ENCODE data around the gene ZNF274.
A peak's percentile ranks its signal among the peaks of the same experiment; 100 is the strongest.
"Not testable (repeated sequence)": the region's sequence is repeated elsewhere in the genome, so short reads cannot be mapped to it uniquely, and the experiment has no call there.

The ZNF274 gene

DNA sequence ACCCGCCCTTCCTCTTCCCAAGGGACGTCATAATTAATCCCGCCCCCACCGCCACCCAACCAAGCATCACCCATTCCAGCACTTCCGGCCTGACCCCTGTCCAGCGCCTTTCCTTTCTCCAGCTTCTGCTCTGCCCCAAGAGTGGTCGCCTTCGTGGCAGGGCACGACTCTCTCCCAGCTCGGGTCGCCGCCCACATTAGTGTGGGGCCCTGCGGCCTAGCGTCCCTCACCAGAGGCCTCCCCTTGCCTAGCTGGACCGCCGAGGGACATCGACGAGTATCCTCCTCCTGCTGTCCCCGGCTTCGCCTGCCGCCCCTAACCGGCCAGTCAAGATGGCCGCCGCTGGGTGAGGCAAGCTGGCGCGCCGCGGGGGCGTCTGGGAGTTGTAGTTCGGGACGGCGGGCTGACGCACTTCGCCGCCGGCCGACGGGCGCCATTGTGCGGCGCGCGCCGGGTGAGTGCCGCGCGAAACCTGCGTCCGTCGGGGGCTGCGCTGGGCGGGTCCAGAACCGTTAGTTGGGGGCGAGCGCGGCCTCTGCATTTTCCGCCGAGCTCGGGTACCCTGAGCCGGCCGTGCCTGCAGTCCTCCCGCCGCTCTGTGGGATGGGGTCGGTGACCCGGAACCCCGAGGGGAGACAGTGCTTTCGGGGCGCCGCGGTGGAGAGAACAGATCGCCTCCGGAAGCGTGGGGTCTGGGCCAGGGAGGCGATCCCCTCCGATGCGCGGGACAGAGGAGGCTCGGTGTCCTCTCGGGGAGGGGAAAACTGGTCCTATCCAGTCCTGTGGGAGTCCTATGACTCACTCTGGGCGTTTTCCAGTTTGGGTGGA lies at the start of gene ZNF274:
Gene ZNF274, plus strand, starts transcription at position 73 of the 828 bp plus-strand sequence. CDS start 905 bp downstream, outside the sequence.
- peak; percentile 82 for DNase-seq (ENCODE audit: low spot score)

- DNase-seq (ENCODE audit: low spot score): no peak
These were observed 48.6 kb upstream of the ZNF274 start for GRCh38 chr19:58134244-58134643.

DNA sequence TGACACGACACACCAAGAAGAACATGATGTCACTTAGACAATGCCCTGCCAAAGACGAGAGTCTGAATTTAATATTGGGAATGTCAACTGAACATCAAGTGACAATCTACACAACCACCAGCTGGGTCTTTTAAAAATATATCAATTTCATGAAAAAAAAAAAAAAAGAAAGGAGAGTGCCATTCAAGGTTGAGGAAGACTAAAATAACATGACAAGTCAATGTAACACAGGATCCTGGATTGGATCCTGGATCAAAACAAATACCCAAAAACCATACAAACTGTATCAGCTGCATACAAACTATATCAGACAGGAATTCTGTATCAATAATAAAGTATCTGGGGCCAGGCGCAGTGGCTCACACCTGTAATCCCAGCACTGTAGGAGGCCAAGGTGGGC lies 37.0 kb upstream of the ZNF274 start:
- DNase-seq (ENCODE audit: low spot score): no peak

DNA sequence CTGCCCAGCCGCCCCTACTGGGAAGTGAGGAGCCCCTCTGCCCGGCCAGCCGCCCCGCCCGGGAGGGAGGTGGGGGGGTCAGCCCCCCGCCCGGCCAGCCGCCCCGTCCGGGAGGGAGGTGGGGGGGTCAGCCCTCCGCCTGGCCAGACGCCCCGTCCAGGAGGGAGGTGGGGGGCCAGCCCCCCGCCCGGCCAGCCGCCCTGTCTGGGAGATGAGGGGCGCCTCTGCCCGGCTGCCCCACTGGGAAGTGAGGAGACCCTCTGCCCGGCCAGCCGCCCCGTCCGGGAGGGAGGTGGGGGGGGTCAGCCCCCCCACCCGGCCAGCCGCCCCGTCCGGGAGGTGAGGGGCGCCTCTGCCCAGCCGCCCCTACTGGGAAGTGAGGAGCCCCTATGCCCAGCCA lies 35.4 kb upstream of the ZNF274 start:
- DNase-seq (ENCODE audit: low spot score): not testable (repeated sequence)

- peak; percentile 78 for DNase-seq (ENCODE audit: low spot score)
These were observed 32.4 kb upstream of the ZNF274 start, which contains the start of gene ZNF329 for GRCh38 chr19:58150328-58150921. ZNF329 (minus strand) TSS chr19:58150789; CDS start chr19:58129503, 21,286 bp downstream.

GRCh38 chr19:58153386-58153785 lies 29.5 kb upstream of the ZNF274 start:
- no peak for DNase-seq (ENCODE audit: low spot score)

- peak; percentile 11 for DNase-seq (ENCODE audit: low spot score)
These were observed 28.6 kb upstream of the ZNF274 start for GRCh38 chr19:58154287-58154678.

GRCh38 chr19:58154679-58155648 lies 27.9 kb upstream of the ZNF274 start:
- peak; percentile 88 for DNase-seq (ENCODE audit: low spot score)

DNA sequence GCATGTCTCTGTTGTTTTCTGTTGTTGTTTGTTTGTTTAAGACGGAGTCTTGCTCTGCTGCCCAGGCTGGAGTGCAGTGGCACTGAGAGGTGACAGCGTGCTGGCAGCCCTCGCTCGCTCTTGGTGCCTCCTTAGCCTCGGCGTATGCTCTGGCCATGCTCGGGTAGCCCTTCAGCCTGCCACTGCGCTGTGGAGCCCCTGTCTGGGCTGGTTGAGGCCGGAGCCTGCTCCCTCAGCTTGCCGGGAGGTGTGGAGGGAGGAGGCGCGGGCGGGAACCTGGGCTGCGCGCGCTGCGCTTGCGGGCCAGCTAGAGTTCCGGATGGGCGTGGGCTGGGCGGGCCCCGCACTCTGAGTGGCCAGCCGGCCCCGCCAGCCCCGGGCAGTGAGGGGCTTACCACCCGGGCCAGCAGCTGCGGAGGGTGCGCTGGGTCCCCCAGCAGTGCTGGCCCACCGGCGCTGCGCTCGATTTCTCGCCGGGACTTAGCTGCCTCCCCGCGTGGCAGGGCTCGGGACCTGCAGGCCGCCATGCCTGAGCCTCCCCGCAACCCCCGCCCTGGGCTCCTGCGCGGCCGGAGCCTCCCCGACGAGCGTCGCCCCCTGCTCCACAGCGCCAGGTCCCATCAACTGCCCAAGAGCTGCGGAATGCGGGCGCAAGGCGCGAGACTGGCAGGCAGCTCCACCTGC lies 25.7 kb upstream of the ZNF274 start:
- no peak for DNase-seq (ENCODE audit: low spot score)

- DNase-seq (ENCODE audit: low spot score): no peak
These were observed 16.6 kb upstream of the ZNF274 start for GRCh38 chr19:58166268-58166667.

DNA sequence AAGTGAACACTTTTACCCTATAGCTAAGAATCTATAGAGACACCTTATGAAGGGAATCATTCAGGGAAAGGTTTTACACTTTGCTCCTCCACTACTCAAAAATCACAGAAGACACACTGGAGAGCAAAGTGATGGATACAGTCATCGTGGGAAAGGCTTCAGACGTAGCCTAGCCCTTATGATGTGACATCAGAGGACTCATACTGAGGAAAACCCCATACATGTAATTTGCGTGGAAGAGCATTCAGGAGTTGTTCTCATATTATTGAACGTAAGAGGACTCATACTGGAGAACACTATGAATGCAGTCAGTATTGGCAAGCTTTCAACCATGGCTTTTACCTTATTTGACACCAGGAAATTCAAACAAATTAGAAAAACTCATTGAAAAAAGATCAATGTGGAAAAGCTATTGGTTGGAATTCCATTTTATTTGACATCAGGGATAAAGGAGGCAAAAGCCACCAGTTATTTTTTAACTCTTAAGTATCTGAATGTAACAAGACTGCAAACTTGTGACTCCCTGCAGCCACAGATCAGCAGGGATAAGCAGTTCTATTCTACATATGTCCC lies 16.1 kb upstream of the ZNF274 start:
- DNase-seq (ENCODE audit: low spot score): no peak

- DNase-seq (ENCODE audit: low spot score): no peak
These were observed 12.0 kb upstream of the ZNF274 start for GRCh38 chr19:58170860-58171259.

GRCh38 chr19:58181902-58182576 lies 822 bp upstream of the ZNF274 start:
- no peak for DNase-seq (ENCODE audit: low spot score)

DNA sequence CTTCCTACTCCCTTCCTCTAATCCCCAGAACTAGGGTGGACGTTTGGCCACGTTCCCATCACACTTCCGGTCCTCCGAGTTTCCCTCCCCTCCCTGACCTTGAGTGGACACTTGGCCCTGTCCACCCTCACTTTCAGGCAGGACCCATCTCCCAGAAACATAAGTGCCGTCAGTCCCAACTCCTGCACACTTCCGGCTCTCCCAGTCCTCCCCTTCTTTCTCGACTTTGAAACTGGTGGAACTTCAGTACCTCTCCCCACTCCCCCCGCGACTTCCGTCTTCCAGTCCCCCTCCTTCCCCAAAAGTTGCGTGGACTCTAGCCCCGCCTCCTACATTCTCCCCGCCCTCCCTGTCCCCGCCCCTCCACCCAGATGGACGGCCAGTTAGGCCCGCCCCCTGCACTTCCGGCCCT lies 278 bp upstream of the ZNF274 start:
- no peak for DNase-seq (ENCODE audit: low spot score)

DNA sequence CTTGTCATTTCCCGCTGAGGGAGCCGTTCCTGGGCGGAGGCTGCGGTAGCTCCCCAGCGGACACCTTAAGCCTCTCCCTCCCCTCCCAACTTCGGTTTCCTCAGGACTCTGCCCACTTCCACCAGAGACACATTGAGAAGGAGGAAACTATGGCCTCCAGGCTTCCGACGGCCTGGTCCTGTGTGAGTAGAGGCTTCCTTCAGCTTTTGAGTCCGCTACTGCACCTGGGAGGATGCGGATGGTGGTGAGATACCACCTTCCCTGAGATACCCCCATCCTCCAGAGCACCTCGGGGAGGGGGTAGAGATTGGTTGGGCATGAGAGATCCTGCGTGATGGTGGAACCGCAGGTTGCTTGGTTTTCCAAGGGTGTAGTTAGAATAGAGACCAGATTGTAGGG lies 955 bp downstream of the ZNF274 start:
- DNase-seq (ENCODE audit: low spot score): no peak

- no peak for DNase-seq (ENCODE audit: low spot score)
These were observed 14.2 kb downstream of the ZNF274 start for GRCh38 chr19:58196901-58197616.

GRCh38 chr19:58203814-58204475 lies 21.1 kb downstream of the ZNF274 start:
- no peak for DNase-seq (ENCODE audit: low spot score)

GRCh38 chr19:58204566-58204965 lies 21.7 kb downstream of the ZNF274 start:
- no peak for DNase-seq (ENCODE audit: low spot score)

GRCh38 chr19:58209577-58209976 lies 26.7 kb downstream of the ZNF274 start:
- no peak for DNase-seq (ENCODE audit: low spot score)

Data from globus pallidus (tissue), 1 donor.